SKM-1 (cell line): Measurements from ENCODE around the gene ITSN1.

Source experiments
- DNase-seq: peaks from one replicate; lab custom pipeline; 2025; ENCODE audit not compliant: unreplicated experiment; lab: John Stamatoyannopoulos, UW

The ITSN1 gene

DNA sequence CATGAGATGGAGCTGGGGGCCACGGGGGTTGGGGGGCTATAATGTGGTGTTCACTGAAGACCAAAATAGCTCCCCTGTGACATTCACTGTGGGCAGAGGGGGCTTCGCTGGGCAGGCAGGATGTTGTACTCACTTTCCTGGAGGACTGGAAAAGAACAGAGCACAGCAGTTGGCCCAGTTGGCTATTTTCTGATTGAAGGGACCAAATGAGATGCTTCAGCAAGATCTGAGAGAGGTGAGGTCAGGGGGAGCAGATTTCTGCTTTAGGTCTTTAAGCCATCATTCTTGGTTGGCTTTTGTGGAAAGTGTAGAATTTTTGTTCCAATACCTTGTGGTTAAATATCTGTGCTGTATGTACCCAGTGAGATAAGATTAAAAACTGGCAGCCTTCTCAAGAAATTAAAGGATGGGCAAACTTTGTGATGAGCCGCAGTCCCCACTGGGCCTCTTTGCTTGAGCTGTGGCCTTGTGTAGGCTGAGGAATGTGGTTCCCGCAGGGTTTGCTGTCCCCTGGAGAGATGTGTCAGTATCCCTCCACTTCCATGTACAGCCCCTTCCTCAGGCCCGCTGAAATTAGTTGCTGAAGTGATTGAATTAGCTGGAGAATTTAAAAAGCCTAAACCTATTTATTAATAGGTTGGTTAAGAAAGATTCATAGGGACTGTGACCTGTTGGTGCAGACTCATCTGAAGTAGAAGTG is 192.7 kb downstream of the ITSN1 start:
- DNase-seq: no peak

DNA sequence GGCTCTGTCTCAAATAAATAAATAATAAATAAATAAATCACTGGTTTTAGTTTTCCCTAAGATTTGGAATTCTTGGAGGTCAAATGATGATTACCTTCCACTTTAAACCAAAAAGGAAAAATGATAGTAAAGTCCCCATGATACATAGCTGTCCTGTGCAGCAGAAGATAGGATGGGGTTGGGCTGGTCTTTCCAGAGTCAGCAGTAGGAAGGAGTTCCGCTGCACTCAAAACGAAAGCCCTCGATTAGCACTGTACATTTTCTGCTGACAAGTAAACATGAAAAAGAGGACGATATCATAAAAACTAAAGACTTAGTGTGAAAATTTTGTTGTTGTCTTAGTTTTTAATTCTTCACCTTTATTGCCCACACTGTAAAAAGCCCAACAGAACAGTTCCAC is 193.6 kb downstream of the ITSN1 start:
- DNase-seq: no peak

DNA sequence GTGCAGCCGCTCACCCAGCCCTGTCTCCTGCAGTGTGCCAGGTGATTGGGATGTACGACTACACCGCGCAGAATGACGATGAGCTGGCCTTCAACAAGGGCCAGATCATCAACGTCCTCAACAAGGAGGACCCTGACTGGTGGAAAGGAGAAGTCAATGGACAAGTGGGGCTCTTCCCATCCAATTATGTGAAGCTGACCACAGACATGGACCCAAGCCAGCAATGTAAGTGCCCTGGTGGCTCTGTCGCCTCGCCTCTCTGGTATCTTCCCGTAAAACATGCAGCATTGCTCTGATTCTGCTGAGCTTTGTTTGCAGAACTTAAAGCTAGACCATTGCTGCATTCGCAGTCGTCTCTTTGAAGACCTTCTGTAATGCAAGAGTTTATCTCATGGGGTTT is 194.1 kb downstream of the ITSN1 start:
- no peak for DNase-seq

DNA sequence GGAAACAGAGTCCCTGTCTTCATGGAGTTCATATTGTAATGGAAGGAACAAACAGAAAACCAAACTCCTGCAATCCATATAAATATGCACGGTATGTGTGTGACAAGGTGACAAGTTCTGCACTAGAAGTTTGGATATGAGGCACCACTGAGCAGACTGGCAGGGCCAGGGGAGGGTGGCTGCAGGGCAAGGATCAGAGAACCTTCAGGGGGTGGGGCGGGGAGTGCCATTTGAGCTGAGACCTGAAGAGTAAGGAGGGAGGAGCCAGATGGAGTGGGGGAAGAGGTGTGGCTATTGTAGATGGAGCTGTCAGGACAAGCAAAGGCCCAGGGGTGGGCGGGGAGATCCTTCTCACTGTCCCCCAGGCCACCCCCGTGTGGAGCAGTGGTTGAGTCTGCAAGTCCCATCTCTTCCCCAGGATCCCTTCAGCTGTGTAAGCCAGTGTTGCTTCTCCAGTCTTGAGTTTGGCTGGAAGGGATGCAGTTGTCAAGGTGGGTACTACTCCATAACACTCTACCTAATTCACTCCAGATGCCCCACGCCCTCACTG is 196.9 kb downstream of the ITSN1 start:
- no peak for DNase-seq

DNA sequence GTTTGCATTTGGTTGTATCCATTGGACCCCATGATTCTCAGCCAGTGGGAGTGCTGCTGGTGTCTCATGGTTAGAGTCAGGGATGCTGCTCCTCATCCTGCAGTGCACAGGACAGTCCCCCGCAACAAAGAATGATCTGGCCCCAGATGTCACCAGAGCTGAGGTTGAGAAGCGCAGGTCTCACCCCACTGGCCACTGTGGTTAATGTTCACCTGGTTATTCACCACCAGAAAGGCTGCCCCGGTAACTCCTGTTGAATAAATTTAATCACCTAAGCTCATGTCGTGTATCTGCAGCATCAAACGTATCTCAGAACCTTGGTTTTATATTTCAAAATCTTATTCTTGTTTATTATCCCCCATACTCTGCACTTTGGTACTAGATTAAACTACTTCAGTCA is 197.5 kb downstream of the ITSN1 start:
- DNase-seq: no peak

DNA sequence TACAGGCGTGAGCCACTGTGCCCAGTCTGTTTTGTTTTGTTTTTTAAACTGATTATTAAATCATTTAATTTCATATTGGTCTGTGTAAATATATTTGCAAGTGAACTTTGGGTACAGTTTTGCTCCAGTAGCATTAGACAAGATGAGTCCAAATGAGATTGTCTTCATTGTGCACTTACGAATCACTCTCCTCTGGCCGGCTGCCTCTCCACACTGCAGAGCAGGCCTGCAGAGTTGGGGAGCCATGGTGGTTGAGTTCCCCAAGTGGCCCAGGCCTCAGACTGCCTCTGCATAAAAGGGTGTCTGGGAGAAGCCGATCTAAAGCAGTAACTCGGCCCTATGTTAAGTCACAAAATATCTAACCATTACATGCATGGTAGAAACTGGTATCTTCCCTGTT is 198.5 kb downstream of the ITSN1 start:
- DNase-seq: no peak

DNA sequence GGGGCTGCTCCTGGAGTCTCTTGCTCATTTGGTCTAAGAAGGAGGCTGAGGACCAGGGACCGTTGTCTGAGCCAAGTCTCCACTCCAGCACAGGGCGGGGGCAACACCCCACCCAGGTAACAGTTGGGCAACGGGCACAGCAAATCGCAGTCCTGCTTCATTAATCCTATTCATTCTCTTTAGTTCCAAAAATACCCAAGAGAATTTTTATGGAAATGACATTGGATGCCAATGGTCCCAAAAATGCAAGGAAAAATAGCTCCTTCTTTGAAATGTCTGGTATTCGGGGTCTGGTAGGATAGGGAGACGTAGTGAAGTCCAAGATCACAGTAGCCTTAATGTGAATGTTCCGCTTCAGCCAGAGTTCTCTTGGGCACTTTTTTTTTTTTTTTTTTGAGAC is 199.3 kb downstream of the ITSN1 start:
- DNase-seq: no peak

DNA sequence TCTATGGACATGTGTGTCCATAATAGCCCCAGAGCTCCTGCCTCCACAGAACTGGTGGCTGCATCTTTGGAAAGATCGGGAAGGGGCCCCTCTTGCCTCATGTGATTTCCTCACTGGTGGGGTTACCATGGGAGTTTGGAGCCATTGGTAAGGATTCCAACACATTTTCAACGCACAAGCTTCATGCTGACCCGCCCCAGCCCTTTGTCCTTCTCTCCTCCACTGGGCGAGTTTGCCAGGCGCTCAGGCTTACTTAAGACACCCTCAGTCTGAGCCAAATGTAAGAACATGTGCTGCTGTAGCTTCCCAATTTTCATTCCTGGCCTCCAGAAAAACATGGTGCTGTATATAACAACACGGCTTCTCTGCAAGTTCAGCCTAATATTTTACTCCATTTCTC is 200.9 kb downstream of the ITSN1 start:
- no peak for DNase-seq

DNA sequence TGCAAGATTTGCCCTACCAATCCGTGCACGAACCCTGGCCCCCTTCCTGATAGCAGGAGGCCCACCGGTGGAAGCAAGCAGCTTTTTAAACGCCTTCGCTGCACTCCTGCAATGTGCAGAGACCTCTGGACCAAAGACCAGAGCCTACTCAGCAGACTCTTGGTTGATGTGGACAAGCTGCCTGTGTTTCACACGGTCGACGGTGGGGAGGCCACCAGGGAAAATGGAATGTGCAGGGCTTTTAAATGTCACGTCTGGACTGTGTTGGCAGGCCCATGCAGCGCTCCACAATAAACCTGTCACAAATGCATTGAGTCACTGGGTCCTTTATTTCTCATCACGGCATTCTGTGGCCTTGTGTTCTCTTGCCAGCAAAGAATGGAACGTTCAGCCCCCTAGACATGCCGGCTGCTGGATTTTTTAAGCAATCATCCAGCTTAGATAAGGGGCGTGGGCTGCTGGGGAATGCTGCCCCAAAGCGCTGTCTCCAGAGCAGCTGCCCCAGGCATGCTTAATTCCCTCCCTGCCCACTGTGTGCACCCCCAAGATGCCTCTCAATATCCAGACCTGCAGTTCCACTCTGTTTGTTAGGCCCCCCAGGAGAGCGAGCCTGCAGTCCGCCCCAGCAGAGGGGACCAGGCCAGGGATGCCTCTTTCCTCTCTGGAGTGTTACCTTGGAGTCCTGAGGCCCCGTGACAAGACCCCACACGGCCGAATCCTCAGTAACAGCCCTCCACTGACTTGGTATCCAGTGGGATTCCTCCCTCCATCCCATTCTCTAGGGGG is 202.0 kb downstream of the ITSN1 start:
- no peak for DNase-seq

DNA sequence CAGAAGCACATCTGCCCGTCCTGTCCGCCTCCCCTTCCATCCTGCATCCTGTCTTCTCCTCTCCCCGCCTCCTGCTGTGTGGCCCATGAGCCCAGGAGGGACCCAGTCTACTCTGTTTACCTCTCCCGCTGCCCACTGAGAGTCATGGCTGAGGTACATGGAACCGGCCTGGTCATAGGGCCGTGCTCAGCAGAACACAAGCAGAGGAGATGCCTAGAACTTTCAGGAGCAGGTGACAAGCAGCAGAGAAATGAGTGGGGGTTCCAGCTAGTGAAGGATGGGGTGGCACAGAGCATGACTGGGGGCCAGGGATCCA is 202.5 kb downstream of the ITSN1 start:
- DNase-seq: no peak

DNA sequence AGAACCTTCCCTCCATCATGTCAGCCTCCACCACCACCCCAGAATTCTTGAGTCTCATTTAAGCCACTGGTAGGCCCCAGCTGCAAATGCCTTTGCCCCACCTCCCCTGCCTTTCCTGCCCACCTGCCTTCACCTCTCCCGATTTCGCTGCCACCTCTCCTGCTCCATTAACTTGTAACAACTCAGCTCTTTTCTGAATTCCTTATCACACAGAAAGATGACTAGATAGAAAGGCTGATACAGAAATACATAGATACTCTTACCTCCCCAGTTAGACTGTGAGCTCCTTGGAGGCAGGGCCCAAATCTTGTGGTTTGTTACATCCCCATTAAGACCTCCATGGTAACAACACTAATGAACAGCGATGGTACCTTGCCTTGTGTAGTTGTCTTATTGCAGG is 203.8 kb downstream of the ITSN1 start:
- DNase-seq: no peak

DNA sequence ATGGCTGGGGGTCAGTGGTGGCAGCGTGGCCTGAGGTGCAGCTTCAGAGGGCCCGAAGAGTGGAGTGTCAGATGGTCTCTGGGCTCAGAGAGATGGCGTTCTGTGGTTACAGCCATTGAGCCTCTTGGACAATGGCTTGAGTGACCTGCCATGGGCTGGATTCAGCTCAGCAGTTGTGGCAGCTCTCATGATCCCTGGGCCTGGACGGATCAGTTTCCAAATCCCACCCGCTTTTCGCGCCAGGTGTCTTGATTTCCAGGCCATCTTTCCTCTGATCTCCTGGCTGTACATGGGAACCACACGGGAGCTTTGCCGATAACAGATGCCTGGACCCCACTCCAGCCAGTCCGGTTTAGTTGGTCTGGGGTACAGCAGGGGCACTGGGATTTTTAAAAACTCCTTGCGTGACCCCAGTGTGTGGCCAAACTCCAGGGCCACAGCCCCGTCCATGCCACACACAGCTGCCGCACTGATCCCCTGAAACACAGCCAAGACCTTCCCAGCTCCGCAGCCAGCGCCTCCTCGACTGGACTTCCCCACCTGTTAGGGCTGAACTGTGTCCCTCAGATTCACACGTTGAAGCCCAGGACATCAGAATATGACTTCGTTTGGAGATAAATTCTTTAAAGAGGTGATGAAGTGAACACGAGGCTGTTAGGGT is 205.4 kb downstream of the ITSN1 start:
- no peak for DNase-seq

DNA sequence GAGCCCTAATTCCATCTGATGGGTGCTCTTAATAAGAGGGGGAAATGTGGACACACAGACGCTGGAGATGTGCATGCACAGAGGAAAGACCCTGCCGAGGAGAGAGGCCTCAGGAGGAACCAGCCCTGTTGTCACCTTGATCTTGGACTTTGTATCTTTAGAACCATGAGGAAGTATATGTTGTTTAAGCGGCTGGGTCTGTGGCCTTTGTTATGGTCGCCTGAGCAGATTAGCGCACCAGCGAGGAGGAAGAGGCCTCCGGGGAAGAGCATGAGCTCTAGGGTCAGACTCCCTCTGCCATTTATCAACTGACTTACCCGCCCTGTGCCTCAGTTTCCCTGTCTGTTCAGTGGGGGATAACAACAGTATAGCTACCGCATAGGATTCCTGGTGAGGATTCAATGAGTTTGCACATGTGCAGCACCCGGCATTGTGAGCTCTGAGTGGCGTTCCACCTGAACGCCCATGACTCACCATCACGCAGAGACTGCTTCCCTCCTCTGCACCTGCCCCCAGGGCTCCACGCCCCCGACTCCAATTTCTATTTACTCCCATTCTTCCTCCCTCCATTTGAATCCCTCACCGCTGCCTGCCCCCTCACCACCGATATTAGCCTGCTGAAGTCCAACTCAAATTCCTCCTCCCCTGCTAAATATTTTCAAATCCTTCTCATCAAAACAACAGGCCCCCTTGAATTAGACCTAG is 206.1 kb downstream of the ITSN1 start:
- no peak for DNase-seq

DNA sequence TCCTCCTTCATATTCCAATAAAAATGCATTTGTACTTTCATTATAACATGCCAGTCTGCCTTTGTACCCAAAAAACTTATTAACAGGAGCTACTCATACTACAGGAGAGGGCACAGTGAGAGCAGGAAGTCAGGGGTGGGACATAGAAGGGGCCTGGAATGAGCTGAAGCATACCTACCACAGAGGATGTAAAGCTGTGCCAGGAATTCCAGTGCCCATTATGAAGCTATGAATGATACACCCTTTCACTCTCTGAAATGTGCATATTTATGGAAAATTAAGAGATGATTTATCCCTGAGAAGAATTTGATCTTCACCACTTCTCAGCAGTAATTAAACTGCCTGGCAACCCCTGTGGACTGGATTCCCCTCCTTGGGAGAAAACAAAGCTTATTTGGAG is 207.5 kb downstream of the ITSN1 start:
- no peak for DNase-seq

DNA sequence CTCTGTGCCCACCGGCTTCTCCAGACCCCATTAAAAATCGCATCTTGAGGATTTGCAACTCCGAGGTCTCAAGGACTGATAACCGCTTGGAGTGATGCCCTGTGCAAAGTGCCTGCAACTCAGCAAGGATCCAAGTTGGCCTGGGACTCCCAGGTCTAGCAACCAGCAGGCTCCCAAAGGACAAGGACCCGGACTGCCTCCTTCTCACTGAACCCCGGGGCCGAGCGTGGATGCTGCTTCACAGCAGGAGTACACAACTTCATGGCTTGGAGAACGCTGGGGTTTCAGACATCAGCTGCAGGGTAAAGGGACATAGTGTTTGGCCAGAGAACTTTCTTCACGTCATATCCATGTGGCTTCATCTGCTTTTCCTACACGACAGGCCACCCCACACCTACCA is 208.1 kb downstream of the ITSN1 start:
- no peak for DNase-seq

DNA sequence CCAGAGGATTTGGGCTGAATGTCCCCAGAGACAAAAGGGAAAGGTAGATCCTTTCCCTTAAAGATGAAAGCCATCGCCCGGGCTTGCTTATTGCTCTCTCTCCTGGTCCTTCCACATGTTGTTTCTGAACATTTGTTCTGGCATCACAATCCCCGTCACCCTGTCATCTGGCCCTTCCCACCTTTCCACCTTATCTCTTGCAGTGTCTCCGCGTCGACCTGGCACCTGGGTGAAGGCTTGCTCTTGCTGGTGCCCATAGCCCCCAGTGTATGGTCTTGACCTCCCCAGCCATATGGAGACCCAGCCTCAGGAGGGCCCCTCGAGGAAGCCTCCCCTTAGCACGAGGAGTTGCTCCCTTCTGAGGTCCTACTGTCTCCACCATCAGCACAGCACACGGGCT is 208.7 kb downstream of the ITSN1 start:
- no peak for DNase-seq

DNA sequence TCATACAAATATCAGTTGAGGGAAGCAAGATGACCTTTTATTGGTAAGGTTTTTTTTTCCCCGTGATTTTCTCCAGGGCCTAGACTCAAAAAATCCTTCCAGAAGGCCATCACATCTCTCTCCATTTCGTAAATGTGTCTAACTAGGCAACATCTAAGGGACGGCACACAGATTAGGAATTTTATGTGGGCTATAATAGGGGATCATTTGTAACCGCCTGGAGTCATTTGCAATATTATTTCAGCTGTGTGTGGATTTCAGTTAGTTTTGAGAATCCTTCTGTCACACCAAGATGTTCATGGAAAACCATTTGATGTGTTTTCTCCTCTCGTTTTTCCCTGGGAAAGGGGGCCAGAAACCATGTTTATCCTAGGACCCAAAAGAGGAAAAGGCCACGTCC is 210.2 kb downstream of the ITSN1 start:
- DNase-seq: no peak

DNA sequence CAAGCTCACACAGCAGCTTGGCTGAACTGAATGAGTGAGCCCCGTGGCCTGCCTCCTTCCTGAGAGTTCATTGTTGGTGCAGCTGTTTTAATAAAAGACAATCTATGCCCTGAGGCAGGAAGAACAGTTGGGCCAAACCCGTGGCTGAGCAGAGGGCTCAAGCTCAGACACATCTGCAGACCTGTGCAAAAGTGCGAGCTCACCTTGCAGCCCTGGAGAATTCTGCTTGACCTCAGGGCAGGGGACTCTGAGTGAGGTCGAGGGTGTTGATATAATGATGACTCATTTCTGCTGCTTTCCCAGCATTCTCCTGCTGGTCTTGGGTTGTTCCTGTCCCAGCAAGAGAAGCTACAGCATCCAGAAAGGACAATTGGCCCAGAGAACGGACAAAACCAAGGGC is 212.3 kb downstream of the ITSN1 start:
- no peak for DNase-seq

DNA sequence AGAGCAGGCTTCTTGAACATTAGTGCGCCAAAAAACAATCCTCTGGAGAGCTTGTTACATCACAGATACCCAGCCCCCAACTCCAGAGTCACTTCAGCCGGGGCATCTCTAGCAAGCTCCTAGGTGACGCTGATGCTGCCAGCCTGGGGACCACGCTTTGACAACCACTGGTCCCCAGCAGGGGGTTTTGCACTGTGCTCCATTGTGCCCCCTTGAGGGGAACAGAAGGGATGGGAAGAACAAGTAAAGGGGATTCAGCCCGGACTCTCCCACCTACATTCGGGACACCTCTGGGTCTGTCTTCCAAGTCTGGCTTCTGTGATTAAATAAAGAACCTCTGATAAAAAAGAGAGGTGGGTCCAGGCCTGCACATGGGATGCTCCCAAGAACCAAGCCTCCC is 212.9 kb downstream of the ITSN1 start:
- DNase-seq: no peak

DNA sequence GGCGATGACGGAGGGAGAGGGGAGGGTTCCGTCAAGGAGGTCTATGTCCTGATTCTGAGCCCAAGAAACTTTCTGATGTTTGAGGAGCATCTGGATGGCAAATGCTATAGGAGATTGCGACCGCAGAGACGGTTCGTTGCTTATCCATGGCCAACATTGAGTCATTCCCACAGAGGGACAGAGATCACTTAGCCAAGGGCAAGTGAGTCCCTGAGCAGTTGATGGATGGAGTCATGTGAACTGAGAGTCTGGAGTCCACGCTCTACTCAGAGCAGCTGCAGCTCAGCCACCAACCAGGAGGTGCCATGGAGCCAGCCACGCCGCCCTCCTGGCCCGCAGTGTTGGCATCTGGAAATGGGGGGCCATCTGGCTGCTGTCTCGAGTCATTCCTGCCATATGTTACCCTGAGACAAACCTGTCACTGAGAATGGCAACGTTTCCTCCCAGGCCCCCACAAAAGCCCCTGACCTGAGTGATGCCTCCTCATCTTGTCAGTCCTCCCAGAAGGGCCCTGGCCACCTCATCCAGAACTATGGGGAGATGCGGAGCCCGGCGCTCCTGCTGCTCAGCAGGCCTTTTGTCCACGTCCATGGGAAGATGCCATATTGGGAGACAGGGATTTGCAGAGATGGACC is 214.7 kb downstream of the ITSN1 start:
- no peak for DNase-seq
